ENCODE results near the gene FDX1.

GRCh38 chr11:110389965-110390364 lies 39.8 kb upstream of the FDX1 start:
- TF ChIP-seq CTCF (IDR thresholded peaks at IDR 0.05) (no peak), EZH2 (IDR thresholded peaks at IDR 0.05) (no peak)
